Epithelial cell of proximal tubule (primary cell): ENCODE results near the gene AHI1. TPM values are rescaled to one million over a fixed set of nuclear protein-coding genes. Genes with fewer than 3 reads are reported as not detected.

Experiments used
- DNase-seq: peaks from one replicate; pipeline ENCODE4 v3.0.0-alpha.2; 2011; ENCODE audit warnings: low read depth
- H3K4me3 ChIP-seq: 2 replicates; pipeline ENCODE4 v1.5.1; 2011; ENCODE audit warnings: low read depth, mild to moderate bottlenecking, low read length
- CTCF ChIP-seq: conservative IDR thresholded peaks from 2 replicates; pipeline ENCODE4 v1.5.1; 2012; ENCODE audit warnings: low read depth, mild to moderate bottlenecking, low read length
- total RNA-seq: library from RNA; depleted of rRNA; stranded (reverse); fragments of >200 nt; gene quantifications from 2 replicates; pipeline ENCODE4 v1.2.3, GENCODE V29; 2015

The AHI1 gene
- total RNA-seq, 1 donor from 2014 or later, result 7.5 TPM

- TF ChIP-seq CTCF, result no peak
- DNase-seq, result no peak
- H3K4me3 ChIP-seq, result no peak overlapping the region
These were observed 138.6 kb downstream of the AHI1 start for GRCh38 chr6:135358985-135359384.

GRCh38 chr6:135358251-135358821 lies 139.2 kb downstream of the AHI1 start:
- no peak for TF ChIP-seq CTCF
- no peak overlapping the region for H3K4me3 ChIP-seq
- peak; percentile 18 for DNase-seq

DNA sequence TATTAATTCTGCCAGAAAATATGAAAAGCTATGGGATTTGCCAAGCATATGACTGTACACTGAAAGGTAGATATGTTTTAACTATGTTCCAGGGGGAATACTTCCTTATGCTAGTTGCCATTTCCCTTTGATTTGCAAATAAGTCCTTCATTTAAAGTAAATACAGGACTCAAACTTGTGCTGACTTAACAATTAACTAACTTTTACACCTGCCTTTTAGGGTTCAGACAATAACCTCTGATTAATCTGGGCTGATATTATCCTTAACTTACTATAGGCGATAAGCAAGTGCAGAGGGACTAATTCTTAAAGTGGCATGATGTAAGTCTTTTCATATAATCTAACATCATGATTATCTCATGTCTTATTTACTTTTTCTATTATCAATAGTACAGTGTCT lies 143.1 kb downstream of the AHI1 start:
- no peak overlapping the region for H3K4me3 ChIP-seq
- TF ChIP-seq CTCF, result no peak
- no peak for DNase-seq

DNA sequence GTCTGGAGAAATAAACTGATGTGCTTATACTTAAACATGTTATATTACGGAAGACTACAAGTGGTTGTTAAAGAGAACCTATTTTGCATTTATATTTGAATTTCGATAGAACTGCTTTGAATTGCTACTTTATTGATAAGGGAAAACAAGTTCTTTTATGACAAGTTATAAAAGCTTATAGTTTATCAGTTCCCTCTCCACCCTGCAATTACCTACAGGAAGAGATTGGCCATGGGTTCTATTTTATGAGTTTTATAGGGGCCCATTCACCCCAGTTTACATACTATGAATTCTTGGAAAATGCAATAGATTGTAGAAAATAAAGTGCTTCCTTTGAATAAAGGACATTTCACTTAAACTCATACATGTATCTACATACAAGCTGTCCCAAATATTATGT lies 144.4 kb downstream of the AHI1 start:
- no peak for DNase-seq
- H3K4me3 ChIP-seq, result no peak overlapping the region
- TF ChIP-seq CTCF, result no peak

- DNase-seq, result no peak
- no peak for TF ChIP-seq CTCF
- no peak overlapping the region for H3K4me3 ChIP-seq
These were observed 145.9 kb downstream of the AHI1 start for GRCh38 chr6:135351635-135352034.

DNA sequence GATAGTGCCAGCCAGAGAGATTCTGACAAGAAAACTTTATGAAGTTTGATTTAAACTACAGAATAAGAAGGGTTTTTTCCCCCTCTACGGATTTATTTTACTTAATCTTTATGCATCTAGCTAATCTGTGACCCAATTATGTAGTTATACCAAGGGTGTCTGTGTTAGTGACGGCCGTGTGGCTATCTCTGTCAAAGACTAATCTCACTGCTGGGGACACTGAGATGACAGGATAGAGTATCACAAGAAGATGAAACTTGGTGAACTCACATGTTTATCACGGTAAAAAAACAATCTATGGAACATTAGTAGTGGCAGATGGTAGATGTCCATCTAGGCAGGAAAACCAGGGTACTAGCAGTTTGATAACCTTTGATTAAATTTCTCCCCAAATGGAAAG lies 149.7 kb downstream of the AHI1 start:
- DNase-seq, result no peak
- no peak for TF ChIP-seq CTCF
- no peak overlapping the region for H3K4me3 ChIP-seq

DNA sequence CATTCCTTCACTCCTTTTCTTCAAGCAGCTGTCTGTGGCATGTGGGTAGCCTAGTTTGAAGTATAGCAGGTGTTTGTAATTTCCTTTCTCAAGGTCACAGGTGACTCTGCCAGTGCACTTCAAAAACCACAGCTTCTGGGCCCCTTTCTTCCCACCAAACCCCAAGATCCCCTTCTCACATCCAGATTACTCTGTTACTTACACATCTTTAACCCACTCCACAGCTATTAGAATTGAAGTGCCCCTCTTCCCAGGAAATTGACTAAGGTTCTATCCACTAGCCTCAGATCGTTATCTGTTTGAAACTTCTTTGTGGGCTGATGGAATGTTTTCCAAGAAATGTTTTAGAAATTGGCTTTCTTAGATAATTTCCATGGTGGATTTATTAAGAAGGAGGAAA lies 150.8 kb downstream of the AHI1 start:
- H3K4me3 ChIP-seq, result no peak overlapping the region
- DNase-seq, result no peak
- no peak for TF ChIP-seq CTCF
